Measurements from ENCODE around the gene SLC7A6OS. TPM values are rescaled to one million over a fixed set of nuclear protein-coding genes. Genes with fewer than 3 reads are reported as not detected.

SLC7A6OS gene
- total and polyA plus RNA-seq, 10 of the 15 experiments (the other 5 are each of a cell fraction or from before 2014, with no cell fraction given): 2.9 to 27.4 (median 16.9) TPM

- peak; percentile 72; the same call in 1 of the 2 replicates for TF ChIP-seq MLLT1 (IDR thresholded peaks at IDR 0.05)
Observed at GRCh38 chr16:68319185-68319908, 8.6 kb upstream of the SLC7A6OS start (continued).

DNA sequence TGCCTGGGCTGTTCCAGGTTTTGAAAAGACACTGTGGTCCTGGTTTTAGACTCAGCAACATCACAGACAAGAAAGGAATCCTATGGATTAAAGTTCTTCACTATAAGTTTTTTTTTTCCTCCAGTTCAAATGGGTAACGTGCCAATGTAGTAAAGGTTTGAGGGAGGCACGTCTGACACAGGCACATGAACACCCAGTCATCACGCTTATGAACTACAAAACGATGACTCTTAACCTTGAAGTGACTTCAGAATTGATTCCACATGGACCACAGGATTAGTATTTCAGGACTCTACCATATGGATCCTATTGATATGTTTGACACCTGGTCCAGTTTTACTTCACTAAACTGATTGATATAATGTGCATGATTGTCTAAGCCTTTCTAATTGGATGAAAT lies 2.4 kb upstream of the SLC7A6OS start:
- H3K4me3 ChIP-seq: no peak overlapping the region
- no TSS peak for BruUV-seq (replicated peaks)
- no peak overlapping the region for H2AFZ ChIP-seq (ENCODE audit: control insufficient read depth, low read depth, low read length)
- H4K20me1 ChIP-seq (ENCODE audit: control insufficient read depth, insufficient read depth): no peaks in the 10 kb centered on the region
- FAIRE-seq (no peak), DNase-seq (ENCODE audit: low read depth, low spot score) (no peak), ATAC-seq (no peak)
- H3K79me2 ChIP-seq (ENCODE audit: control insufficient read depth, insufficient read depth, low read length): peaks cover 45% of the 10 kb centered on the region
- H3K27ac ChIP-seq (ENCODE audit: control insufficient read depth, insufficient read depth): no peak overlapping the region
- H3K9me3 ChIP-seq (replicated peaks; ENCODE audit: control insufficient read depth, insufficient read depth, low read length): no peaks in the 10 kb centered on the region
- WGBS (ENCODE audit: insufficient coverage, insufficient replicate concordance, low lambda C conversion rate, missing lambda C conversion rate): 89% methylated on average over 4 of the region's 4 CpGs
- ChIA-PET RAD21 (ENCODE audit: unreplicated experiment) (interaction anchor here (1.0 kb wide), 1 partner anchor 49 kb away, joined by 3 read pairs; the partner anchor contains the start of gene SLC7A6), CTCF (interaction anchor here (2.6 to 3.5 kb wide), 2 partner anchors 49 to 51 kb away, joined by 7 to 24 read pairs; partner anchors contain the start of gene SLC7A6), SMC1A (ENCODE audit: uncharacterized antibody, unreplicated experiment) (no interaction called here), POLR2A (interaction anchor here (0.6 kb wide), 1 partner anchor 74 kb away, joined by 3 read pairs; no protein-coding TSS in a partner anchor)
- no peaks in the 10 kb centered on the region for H3K27me3 ChIP-seq (replicated peaks in 1 of 2; ENCODE audit: control insufficient read depth in 2 of 2, insufficient read depth in 2 of 2, low read length in 1 of 2)
- H3K36me3 ChIP-seq (ENCODE audit: control insufficient read depth in 2 of 2, insufficient read depth in 2 of 2, low read length in 1 of 2): peaks cover 4 to 15% of the 10 kb centered on the region in 2 experiments; a peak in 2 of 4 replicates
- in situ Hi-C loops (cut with MboI) (no loop called here), intact Hi-C loops (cut with micrococcal nuclease; ENCODE audit: unreplicated experiment) (no loop called here)
- no peak overlapping the region for H3K4me2 ChIP-seq (ENCODE audit: control insufficient read depth, insufficient read depth)
- no peak for TF ChIP-seq ELK1 (IDR thresholded peaks at IDR 0.05; ENCODE audit: low read depth, low read length)
- TF ChIP-seq ESRRA (IDR thresholded peaks at IDR 0.05; ENCODE audit: low read length): no peak
- TF ChIP-seq IRF4 (IDR thresholded peaks at IDR 0.05; ENCODE audit: low read depth, low read length): no peak
- H3K4me1 ChIP-seq (ENCODE audit: control insufficient read depth, insufficient read depth, low read length): peaks cover 3% of the 10 kb centered on the region; the same call in 1 of the 2 replicates
- no peak overlapping the region for H3K9ac ChIP-seq (ENCODE audit: control insufficient read depth, insufficient read depth, low read length)
